ENCODE measurements around the gene ADCY4. TPM values are rescaled to one million over a fixed set of nuclear protein-coding genes. Genes with fewer than 3 reads are reported as not detected.

ADCY4 gene
- total and polyA plus RNA-seq, 2 of the 13 experiments (the other 11 are each of a cell fraction or from before 2014, with no cell fraction given) = 0.03 TPM; not detected in 1

GRCh38 chr14:24367514-24368211 is 32.8 kb upstream of the ADCY4 start, which contains the start of gene NFATC4 (continued):
- TF ChIP-seq ZNF10 (CRISPR knock-in tag; IDR thresholded peaks at IDR 0.05; ENCODE audit: borderline replicate concordance, low read depth) = no peak
- TF ChIP-seq SOX6 (IDR thresholded peaks at IDR 0.05) = no peak
- TF ChIP-seq SOX6 (CRISPR knock-in tag; IDR thresholded peaks at IDR 0.05) = no peak
- no peak for TF ChIP-seq MEIS1 (CRISPR knock-in tag; IDR thresholded peaks at IDR 0.05; ENCODE audit: borderline replicate concordance)
- TF ChIP-seq HMGXB4 (CRISPR knock-in tag; IDR thresholded peaks at IDR 0.05; ENCODE audit: borderline replicate concordance in 1 of 2, low read depth in 1 of 2) = no peak
- TF ChIP-seq MXD1 (CRISPR knock-in tag; IDR thresholded peaks at IDR 0.05) = no peak
- no peak for TF ChIP-seq ZFP1 (CRISPR knock-in tag; IDR thresholded peaks at IDR 0.05)
- TF ChIP-seq ZNF75D (CRISPR knock-in tag; IDR thresholded peaks at IDR 0.05; ENCODE audit: borderline replicate concordance) = no peak
- TF ChIP-seq ZNF747 (CRISPR knock-in tag; IDR thresholded peaks at IDR 0.05; ENCODE audit: borderline replicate concordance) = no peak
- TF ChIP-seq ZNF232 (CRISPR knock-in tag; IDR thresholded peaks at IDR 0.05; ENCODE audit: borderline replicate concordance) = 0 out of 2 replicates have a peak, but pooled peaks have one; percentile 68
- no peak for TF ChIP-seq ZNF205 (CRISPR knock-in tag; IDR thresholded peaks at IDR 0.05)
- TF ChIP-seq ZNF20 (CRISPR knock-in tag; IDR thresholded peaks at IDR 0.05) = no peak
- TF ChIP-seq ZNF891 (CRISPR knock-in tag; IDR thresholded peaks at IDR 0.05) = peak; percentile 63; the same call in 1 of the 2 replicates
- TF ChIP-seq ZNF616 (CRISPR knock-in tag; IDR thresholded peaks at IDR 0.05; ENCODE audit: low read depth) = no peak
- peak; percentile 78 for TF ChIP-seq PTBP1 (IDR thresholded peaks at IDR 0.05; ENCODE audit: low read depth, low read length, poor library complexity, severe bottlenecking)
- no peak for TF ChIP-seq MYC (CRISPR knock-in tag; IDR thresholded peaks at IDR 0.05; ENCODE audit: borderline replicate concordance)
- no peak for TF ChIP-seq CEBPZ (IDR thresholded peaks at IDR 0.05; ENCODE audit: low read length)
- no peak for TF ChIP-seq MYPOP (CRISPR knock-in tag; IDR thresholded peaks at IDR 0.05)

Measured in HepG2 (cell line).